ENCODE measurements around the gene C9orf50. TPM values are rescaled to one million over a fixed set of nuclear protein-coding genes. Genes with fewer than 3 reads are reported as not detected.

Gene C9orf50
- total RNA-seq, 1 experiment from 2014 or later = not detected

GRCh38 chr9:129630967-129631673 lies 10.2 kb upstream of the C9orf50 start:
- Histone ChIP-seq H3K4ac (ENCODE audit: low read depth, low read length) (no peak overlapping the region), H2AFZ (ENCODE audit: low read length) (no peak overlapping the region), H3K23ac (ENCODE audit: insufficient read length, low read depth, low read length) (no peak overlapping the region), H3K9ac (ENCODE audit: extremely low read depth, insufficient read length, low read length) (no peak overlapping the region), H3K79me2 (ENCODE audit: insufficient read depth, low read length) (peaks cover 63% of the 10 kb centered on the region), H3K4me2 (ENCODE audit: insufficient read depth, insufficient read length, low read length) (no peak overlapping the region), H2BK5ac (ENCODE audit: insufficient read length, low read length) (no peak overlapping the region), H3K56ac (ENCODE audit: insufficient read length, low read depth, low read length) (no peak overlapping the region), H4K5ac (ENCODE audit: insufficient read length, low read depth, low read length) (no peak overlapping the region), H3K79me1 (ENCODE audit: insufficient read depth, low read depth, low read length, poor library complexity, severe bottlenecking) (peaks cover 11% of the 10 kb centered on the region), H2BK120ac (ENCODE audit: low read depth, low read length, poor library complexity, severe bottlenecking) (no peak overlapping the region), H4K8ac (replicated peaks; ENCODE audit: insufficient read length, low read depth, low read length) (no peak overlapping the region), H3K9me3 (ENCODE audit: control insufficient read depth, low read depth, low read length) (no peaks in the 10 kb centered on the region), H2BK12ac (ENCODE audit: insufficient read length, low read depth, low read length) (no peak overlapping the region), H2BK15ac (ENCODE audit: low read depth, low read length) (no peak overlapping the region), H3K14ac (ENCODE audit: insufficient read depth, low read length) (no peak overlapping the region; the same call in 1 of the 2 replicates), H3T11ph (ENCODE audit: low read length) (no peak overlapping the region), H2BK20ac (ENCODE audit: low read depth, low read length, poor library complexity, severe bottlenecking) (no peak overlapping the region), H4K91ac (ENCODE audit: insufficient read length, low read depth, low read length) (no peak overlapping the region), H3K18ac (ENCODE audit: insufficient read length, low read depth, low read length) (no peak overlapping the region), H3K4me1 (ENCODE audit: insufficient read depth, low read length) (no peaks in the 10 kb centered on the region), H3K27me3 (ENCODE audit: insufficient read depth, low read length) (no peaks in the 10 kb centered on the region), H4K20me1 (ENCODE audit: control insufficient read depth, insufficient read depth, insufficient read length) (no peaks in the 10 kb centered on the region), H3K27ac (ENCODE audit: insufficient read length, low read depth, low read length) (no peak overlapping the region), H3K23me2 (ENCODE audit: insufficient read length, low read depth, low read length, poor library complexity, severe bottlenecking) (peaks cover 8% of the 10 kb centered on the region), H2AK5ac (ENCODE audit: insufficient read length, low read length) (no peak overlapping the region)
- H3K27ac Mint-ChIP-seq = peak overlapping the region; percentile 82 to 91 (median 88); a peak in 5 of 7 replicates
- TF ChIP-seq CTCF (conservative IDR thresholded peaks at IDR 0.05) = no peak
- no peak for DNase-seq
- peak overlapping the region in 1 of 2 experiments; percentile 35; a peak in 1 of 5 replicates for H3K4me3 Mint-ChIP-seq
- no peaks in the 10 kb centered on the region for H3K9me3 Mint-ChIP-seq
- H3K27me3 Mint-ChIP-seq (ENCODE audit: low read depth) = no peaks in the 10 kb centered on the region
- WGBS (ENCODE audit: extremely low coverage, insufficient read length, low lambda C conversion rate) = no CpG with 5 or more reads among the region's 21 CpGs
- H3K36me3 Mint-ChIP-seq (ENCODE audit: insufficient read depth in 1 of 3, low read depth in 3 of 3) = peaks cover 21 to 62% (median 56%) of the 10 kb centered on the region in 3 experiments; a peak in 6 of 7 replicates
- peaks cover 31 to 35% of the 10 kb centered on the region in 2 experiments for H3K4me1 Mint-ChIP-seq

All from H9 (cell line).